HepG2 (cell line): ENCODE measurements around the gene RBM8A. TPM values are rescaled to one million over a fixed set of nuclear protein-coding genes. Genes with fewer than 3 reads are reported as not detected.
A peak's percentile ranks its signal among the peaks of the same experiment; 100 is the strongest.

Experiments used
- AGO2 ChIP-seq: fragments of 200-400 bp; formaldehyde crosslinking; optimal IDR thresholded peaks from 2 replicates; pipeline ENCODE3; 2017; ENCODE audit warnings: mild to moderate bottlenecking, low read depth, low read length, moderate library complexity
- AHDC1 ChIP-seq: sonication (generic); formaldehyde crosslinking; IDR thresholded peaks from 2 replicates; pipeline ENCODE4 v1.5.1; 2020; ENCODE audit warnings: mild to moderate bottlenecking, missing genetic modification reagents, borderline replicate concordance
- ARHGAP35 ChIP-seq: sonication (generic); formaldehyde crosslinking; IDR thresholded peaks from 2 replicates; pipeline ENCODE4 v1.9.0; 2022; ENCODE audit warnings: mild to moderate bottlenecking, inconsistent platforms, moderate library complexity, missing genetic modification reagents, borderline replicate concordance
- ARNT ChIP-seq: fragments of 450-650 bp; IDR thresholded peaks from 2 replicates; pipeline ENCODE4 v1.6.1; 2017
- CAMTA2 ChIP-seq: sonication (generic); formaldehyde crosslinking; IDR thresholded peaks from 2 replicates; pipeline ENCODE4 v1.4.0; 2020; ENCODE audit warnings: mild to moderate bottlenecking, missing genetic modification reagents, borderline replicate concordance
- ETV6 ChIP-seq: sonication (generic); formaldehyde crosslinking; conservative IDR thresholded peaks from 2 replicates; pipeline ENCODE4 v1.4.0; 2020; ENCODE audit warnings: missing genetic modification reagents
- GLMP ChIP-seq: sonication (generic); formaldehyde crosslinking; IDR thresholded peaks from 2 replicates; pipeline ENCODE4 v1.9.0; 2021; ENCODE audit warnings: missing genetic modification reagents, mild to moderate bottlenecking, borderline replicate concordance
- IRF2 ChIP-seq: IDR thresholded peaks from 2 replicates; pipeline ENCODE4 v1.6.1; 2018; ENCODE audit warnings: missing genetic modification reagents, missing compliant biosample characterization
- KLF15 ChIP-seq: sonication (generic); formaldehyde crosslinking; IDR thresholded peaks from 2 replicates; pipeline ENCODE4 v1.8.1; 2023; ENCODE audit warnings: borderline replicate concordance, mild to moderate bottlenecking, inconsistent platforms, missing genetic modification reagents, mixed read lengths
- MEIS2 ChIP-seq: sonication (generic); formaldehyde crosslinking; IDR thresholded peaks from 2 replicates; pipeline ENCODE4 v1.9.0; 2021; ENCODE audit warnings: mild to moderate bottlenecking, missing genetic modification reagents
- NR2F1 ChIP-seq, 2 experiments: fragments of 450-650 bp in 1 of 2; formaldehyde crosslinking in 1 of 2; IDR thresholded peaks; 2 replicates each; pipeline versions ENCODE4 v1.5.0 to v1.6.1; 2016 to 2020; ENCODE audit warnings: mild to moderate bottlenecking in 1 of 2, missing compliant biosample characterization in 1 of 2, missing genetic modification reagents in 1 of 2, moderate library complexity in 1 of 2
- POLR2A ChIP-seq, 2 experiments: IDR thresholded peaks; 2 replicates each; pipeline ENCODE4 v1.6.1; 2011; ENCODE audit warnings: low read depth in 2 of 2, low read length in 2 of 2, mild to moderate bottlenecking in 1 of 2, moderate library complexity in 1 of 2; ENCODE audit not compliant: insufficient read depth in 1 of 2
- SNRNP70 ChIP-seq: fragments of 200-400 bp; formaldehyde crosslinking; IDR thresholded peaks from 2 replicates; pipeline ENCODE4 v1.6.1; 2017; ENCODE audit warnings: mild to moderate bottlenecking, low read depth, low read length, moderate library complexity
- TRAFD1 ChIP-seq: sonication (generic); formaldehyde crosslinking; IDR thresholded peaks from 2 replicates; pipeline ENCODE4 v1.5.1; 2020; ENCODE audit warnings: missing genetic modification reagents, mild to moderate bottlenecking, borderline replicate concordance
- ZKSCAN5 ChIP-seq: sonication (generic); formaldehyde crosslinking; IDR thresholded peaks from 2 replicates; pipeline ENCODE4 v1.5.1; 2020; ENCODE audit warnings: mild to moderate bottlenecking, missing genetic modification reagents
- ZNF839 ChIP-seq: sonication (generic); formaldehyde crosslinking; IDR thresholded peaks from 2 replicates; pipeline ENCODE4 v1.4.0; 2020; ENCODE audit warnings: missing genetic modification reagents, mild to moderate bottlenecking, borderline replicate concordance
- ZNF883 ChIP-seq: sonication (generic); formaldehyde crosslinking; IDR thresholded peaks from 2 replicates; pipeline ENCODE4 v1.5.1; 2020; ENCODE audit warnings: mild to moderate bottlenecking, missing genetic modification reagents; ENCODE audit errors: not compliant biosample characterization
- ZXDC ChIP-seq: sonication (generic); formaldehyde crosslinking; IDR thresholded peaks from 2 replicates; pipeline ENCODE4 v1.5.0; 2020; ENCODE audit warnings: mild to moderate bottlenecking, missing genetic modification reagents
- polyA plus RNA-seq, 8 experiments: library from polyadenylated mRNA; depleted of rRNA in 3 of 8; stranded (reverse) in 7 of 8; unstranded in 1 of 8; fragments of >200 nt; fragmentation: Illumina TruSeq in 4 of 8; extraction: Trizol in 4 of 8; gene quantifications; 2 replicates each; pipeline versions ENCODE4 v1.2.1 to v1.2.3, GENCODE V29; 2011 to 2016; ENCODE audit warnings: low read depth in 4 of 8, missing spikeins in 1 of 8, mixed read lengths in 1 of 8; ENCODE audit not compliant: insufficient read depth in 1 of 8
- total RNA-seq, 5 experiments: library from RNA; depleted of rRNA; stranded (reverse); fragments of >200 nt; fragmentation: Illumina TruSeq; extraction: Trizol; gene quantifications; 2 replicates each; pipeline ENCODE4 v1.2.3, GENCODE V29; 2016; ENCODE audit warnings: low read depth in 1 of 5

RBM8A gene
- total and polyA plus RNA-seq, 2 of the 13 experiments (the other 11 are each of a cell fraction or from before 2014, with no cell fraction given): 106 to 162 TPM

- TF ChIP-seq AHDC1 (no peak), SNRNP70 (no peak), GLMP (CRISPR knock-in tag) (no peak), MEIS2 (CRISPR knock-in tag) (0 out of 2 replicates have a peak, but pooled peaks have one; percentile 52), ARHGAP35 (CRISPR knock-in tag) (no peak; the same call in 1 of the 2 replicates), ARNT (no peak), ZXDC (CRISPR knock-in tag) (0 out of 2 replicates have a peak, but pooled peaks have one; percentile 19), IRF2 (CRISPR knock-in tag) (peak; percentile 47; the same call in 1 of the 2 replicates), ETV6 (0 out of 2 replicates have a peak, but pooled peaks have one; percentile 24), ZNF839 (no peak), ZNF883 (CRISPR knock-in tag) (no peak), TRAFD1 (CRISPR knock-in tag) (no peak), AGO2 (no peak), CAMTA2 (no peak), KLF15 (CRISPR knock-in tag) (no peak), NR2F1 (CRISPR knock-in tag; IDR thresholded peaks at IDR 0.05) (no peak; a peak in 1 of 4 replicates), ZKSCAN5 (CRISPR knock-in tag) (no peak), POLR2A (IDR thresholded peaks at IDR 0.05; ENCODE audit: insufficient read depth in 1 of 2, low read depth in 2 of 2, low read length in 2 of 2) (peak; percentile 40 to 61; a peak in 2 of 4 replicates)
Measured at GRCh38 chr1:145960468-145961108, 33.3 kb upstream of the RBM8A start (continued).
